ENCODE measurements around the gene TSPAN32. TPM values are rescaled to one million over a fixed set of nuclear protein-coding genes. Genes with fewer than 3 reads are reported as not detected.

TSPAN32 gene
- total and polyA plus RNA-seq, 5 donors from 2014 or later, result 13.8 to 60.7 (median 43.0) TPM

DNA sequence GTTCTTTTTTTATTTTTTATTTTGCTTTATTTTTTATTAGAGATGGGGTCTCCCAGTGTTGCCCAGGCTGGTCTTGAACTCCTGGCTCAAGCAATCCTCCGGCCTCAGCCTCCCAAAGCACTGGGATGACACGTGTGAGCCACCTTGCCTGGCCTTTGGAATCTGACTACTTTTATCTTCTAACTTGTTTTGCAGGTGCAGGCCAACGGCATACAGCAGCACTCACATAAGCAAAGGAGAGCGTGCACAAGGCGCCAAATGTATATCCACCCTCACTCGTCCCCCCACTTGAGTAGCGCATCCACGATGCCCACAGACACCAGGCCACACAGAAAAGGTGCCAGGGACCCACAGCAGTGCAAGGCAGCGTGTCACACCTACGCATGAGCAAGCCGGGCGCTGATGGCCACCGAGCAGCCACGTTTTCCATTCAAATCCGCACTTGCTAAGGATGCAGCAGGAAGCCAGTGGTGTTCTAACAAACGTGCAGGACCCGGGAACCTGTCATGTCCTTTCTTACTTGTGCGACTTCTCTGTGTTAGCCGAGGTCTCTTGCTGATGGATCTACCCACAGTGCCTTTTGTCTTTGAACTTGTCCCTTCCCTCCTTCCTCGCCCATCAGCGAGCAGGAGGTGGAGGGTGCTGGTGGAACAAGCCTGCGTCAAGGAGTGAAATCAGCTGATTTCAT lies 37.3 kb upstream of the TSPAN32 start:
- Mint-ChIP-seq H3K36me3 (no peaks in the 10 kb centered on the region), H3K4me3 (no peak overlapping the region), H3K27ac (peak overlapping the region in 1 of 3 donors; percentile 12), H3K27me3 (peaks cover 13% of the 10 kb centered on the region), H3K4me1 (peaks cover 0 to 26% (median 14%) of the 10 kb centered on the region in 4 donors), H3K9me3 (no peaks in the 10 kb centered on the region)
- no peaks in the 10 kb centered on the region for H3K36me3 ChIP-seq (ENCODE audit: control insufficient read depth, insufficient read depth, low read length)
- H3K27me3 ChIP-seq (ENCODE audit: control insufficient read depth, insufficient read depth, low read length), result no peaks in the 10 kb centered on the region
- peaks cover 24% of the 10 kb centered on the region for H3K4me1 ChIP-seq (ENCODE audit: control insufficient read depth, insufficient read depth, low read length, poor library complexity, severe bottlenecking)
- H3K27ac ChIP-seq (ENCODE audit: insufficient read depth, low read length, poor library complexity, severe bottlenecking), result no peak overlapping the region
- no peak overlapping the region for H3K4me3 ChIP-seq (ENCODE audit: low read depth, low read length)
- DNase-seq (no peak), ATAC-seq (ENCODE audit: low read depth in 2 of 2) (no peak)
- no peaks in the 10 kb centered on the region for H3K9me3 ChIP-seq (ENCODE audit: control insufficient read depth in 2 of 2, low read length in 2 of 2)

- DNase-seq, result peak in 1 of 3 donors; percentile 44
- H3K27ac Mint-ChIP-seq, result peak overlapping the region in 1 of 3 donors; percentile 82
Measured at GRCh38 chr11:2265396-2265795, 36.4 kb upstream of the TSPAN32 start.

GRCh38 chr11:2265854-2266585 lies 35.8 kb upstream of the TSPAN32 start:
- no peak overlapping the region for H3K27ac ChIP-seq (ENCODE audit: insufficient read depth, low read length, poor library complexity, severe bottlenecking)
- H3K36me3 ChIP-seq (ENCODE audit: control insufficient read depth, insufficient read depth, low read length), result no peaks in the 10 kb centered on the region
- H3K4me1 ChIP-seq (ENCODE audit: control insufficient read depth, insufficient read depth, low read length, poor library complexity, severe bottlenecking), result peaks cover 40% of the 10 kb centered on the region
- Mint-ChIP-seq H3K36me3 (no peaks in the 10 kb centered on the region), H3K9me3 (no peaks in the 10 kb centered on the region), H3K27ac (peak overlapping the region in 2 of 3 donors; percentile 55 to 82), H3K4me3 (peak overlapping the region; percentile 46 to 81 (median 74)), H3K4me1 (peaks cover 0 to 29% (median 14%) of the 10 kb centered on the region in 4 donors), H3K27me3 (peaks cover 13% of the 10 kb centered on the region)
- DNase-seq (no peak), ATAC-seq (ENCODE audit: low read depth in 2 of 2) (no peak)
- no peaks in the 10 kb centered on the region for H3K27me3 ChIP-seq (ENCODE audit: control insufficient read depth, insufficient read depth, low read length)
- peak overlapping the region; percentile 8 for H3K4me3 ChIP-seq (ENCODE audit: low read depth, low read length)
- H3K9me3 ChIP-seq (ENCODE audit: control insufficient read depth in 2 of 2, low read length in 2 of 2), result no peaks in the 10 kb centered on the region

More at GRCh38 chr11:2265396-2265795, 36.4 kb upstream of the TSPAN32 start:
- no peak overlapping the region for H3K27ac ChIP-seq (ENCODE audit: insufficient read depth, low read length, poor library complexity, severe bottlenecking)
- peak overlapping the region; percentile 46 to 81 (median 74) for H3K4me3 Mint-ChIP-seq
- H3K36me3 Mint-ChIP-seq, result no peaks in the 10 kb centered on the region
- H3K9me3 Mint-ChIP-seq, result no peaks in the 10 kb centered on the region
- no peaks in the 10 kb centered on the region for H3K36me3 ChIP-seq (ENCODE audit: control insufficient read depth, insufficient read depth, low read length)
- no peaks in the 10 kb centered on the region for H3K27me3 ChIP-seq (ENCODE audit: control insufficient read depth, insufficient read depth, low read length)
- H3K4me3 ChIP-seq (ENCODE audit: low read depth, low read length), result peak overlapping the region; percentile 8
- H3K27me3 Mint-ChIP-seq, result peaks cover 13% of the 10 kb centered on the region
- ATAC-seq (ENCODE audit: low read depth in 2 of 2), result peak; percentile 11 to 46
- no peaks in the 10 kb centered on the region for H3K9me3 ChIP-seq (ENCODE audit: control insufficient read depth in 2 of 2, low read length in 2 of 2)
- H3K4me1 ChIP-seq (ENCODE audit: control insufficient read depth, insufficient read depth, low read length, poor library complexity, severe bottlenecking), result peaks cover 33% of the 10 kb centered on the region
- H3K4me1 Mint-ChIP-seq, result peaks cover 0 to 27% (median 14%) of the 10 kb centered on the region in 4 donors

DNA sequence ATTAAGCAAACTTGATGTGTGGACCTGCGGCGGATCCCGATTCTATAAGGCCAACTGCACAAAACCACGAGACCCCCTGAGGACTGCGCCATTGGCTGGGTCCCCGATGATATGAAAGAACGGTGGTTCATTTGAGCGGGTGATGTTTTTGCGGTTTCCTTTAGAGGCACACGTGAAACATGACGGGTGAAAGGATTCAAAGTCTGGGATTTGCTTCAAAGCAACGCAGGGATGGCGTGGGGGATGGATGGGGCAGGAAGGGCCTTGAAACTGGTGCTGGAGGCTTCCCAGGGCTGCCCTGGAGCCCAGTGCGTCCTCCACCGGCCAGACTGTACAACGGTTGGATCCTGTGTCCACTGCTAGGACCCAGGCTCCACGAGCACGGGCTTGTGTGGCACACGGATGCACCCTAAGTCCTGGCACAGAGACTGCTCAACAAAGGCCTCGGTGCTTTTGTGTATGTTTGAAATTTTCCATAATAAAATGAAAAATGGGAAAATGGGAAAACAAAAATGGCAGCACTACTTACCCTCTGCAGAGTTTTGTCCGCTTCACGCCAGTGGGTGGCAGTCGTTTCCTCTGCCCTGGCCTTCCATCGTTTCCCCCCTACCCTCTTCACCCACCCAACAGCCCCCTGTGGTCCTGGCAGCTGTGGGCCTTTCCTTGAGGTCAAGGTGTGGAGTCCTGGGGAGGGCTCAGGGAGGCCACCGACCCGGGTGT lies 35.1 kb upstream of the TSPAN32 start:
- Histone ChIP-seq H3K4me3 (ENCODE audit: low read depth, low read length) (no peak overlapping the region), H3K27me3 (ENCODE audit: control insufficient read depth, insufficient read depth, low read length) (no peaks in the 10 kb centered on the region), H3K9me3 (ENCODE audit: control insufficient read depth in 2 of 2, low read length in 2 of 2) (no peaks in the 10 kb centered on the region), H3K36me3 (ENCODE audit: control insufficient read depth, insufficient read depth, low read length) (no peaks in the 10 kb centered on the region), H3K27ac (ENCODE audit: insufficient read depth, low read length, poor library complexity, severe bottlenecking) (no peak overlapping the region), H3K4me1 (ENCODE audit: control insufficient read depth, insufficient read depth, low read length, poor library complexity, severe bottlenecking) (peaks cover 41% of the 10 kb centered on the region)
- H3K9me3 Mint-ChIP-seq, result no peaks in the 10 kb centered on the region
- H3K27me3 Mint-ChIP-seq, result peaks cover 18% of the 10 kb centered on the region
- DNase-seq (no peak), ATAC-seq (ENCODE audit: low read depth in 2 of 2) (no peak)
- H3K27ac Mint-ChIP-seq, result no peak overlapping the region
- peak overlapping the region; percentile 2 to 76 (median 50) for H3K4me3 Mint-ChIP-seq
- H3K4me1 Mint-ChIP-seq, result peaks cover 0 to 33% (median 14%) of the 10 kb centered on the region in 4 donors
- H3K36me3 Mint-ChIP-seq, result no peaks in the 10 kb centered on the region

DNA sequence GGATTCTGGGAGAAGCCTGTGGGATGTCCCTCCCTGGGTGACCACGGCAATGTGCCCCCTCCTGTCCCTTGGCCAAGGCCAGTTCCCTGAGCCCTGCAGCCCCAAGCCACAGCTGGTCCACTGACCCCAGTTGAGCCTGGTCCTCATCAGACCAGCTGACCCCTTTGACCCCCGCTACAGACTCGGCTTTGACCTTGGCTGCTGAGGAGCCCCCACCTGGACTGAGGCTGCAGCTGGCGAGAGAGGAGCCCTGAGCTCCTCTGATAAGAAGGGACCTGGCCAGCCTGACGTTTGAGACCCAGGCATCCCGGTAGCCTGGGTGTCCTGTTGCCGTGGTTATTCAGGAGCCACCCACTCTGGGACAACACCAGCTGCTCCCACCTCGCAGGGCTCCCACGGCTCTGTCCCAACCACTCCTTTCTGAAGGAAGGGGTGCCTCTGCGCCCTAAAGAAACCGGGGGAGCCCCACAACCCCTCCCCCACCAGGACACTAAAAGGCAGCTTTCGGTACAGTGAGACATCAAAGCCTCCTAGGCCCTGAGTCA lies 34.4 kb upstream of the TSPAN32 start:
- H3K9me3 ChIP-seq (ENCODE audit: control insufficient read depth in 2 of 2, low read length in 2 of 2), result no peaks in the 10 kb centered on the region
- Mint-ChIP-seq H3K36me3 (no peaks in the 10 kb centered on the region), H3K27me3 (peaks cover 21% of the 10 kb centered on the region), H3K4me3 (no peak overlapping the region), H3K9me3 (no peaks in the 10 kb centered on the region), H3K27ac (no peak overlapping the region), H3K4me1 (peaks cover 0 to 35% (median 14%) of the 10 kb centered on the region in 4 donors)
- ATAC-seq (ENCODE audit: low read depth in 2 of 2), result no peak
- DNase-seq, result no peak
- H3K4me3 ChIP-seq (ENCODE audit: low read depth, low read length), result no peak overlapping the region
- peaks cover 41% of the 10 kb centered on the region for H3K4me1 ChIP-seq (ENCODE audit: control insufficient read depth, insufficient read depth, low read length, poor library complexity, severe bottlenecking)
- no peaks in the 10 kb centered on the region for H3K27me3 ChIP-seq (ENCODE audit: control insufficient read depth, insufficient read depth, low read length)
- H3K36me3 ChIP-seq (ENCODE audit: control insufficient read depth, insufficient read depth, low read length), result no peaks in the 10 kb centered on the region
- no peak overlapping the region for H3K27ac ChIP-seq (ENCODE audit: insufficient read depth, low read length, poor library complexity, severe bottlenecking)

GRCh38 chr11:2267851-2268728 lies 33.7 kb upstream of the TSPAN32 start:
- Histone ChIP-seq H3K4me1 (ENCODE audit: control insufficient read depth, insufficient read depth, low read length, poor library complexity, severe bottlenecking) (peaks cover 41% of the 10 kb centered on the region), H3K4me3 (ENCODE audit: low read depth, low read length) (no peak overlapping the region), H3K9me3 (ENCODE audit: control insufficient read depth in 2 of 2, low read length in 2 of 2) (no peaks in the 10 kb centered on the region), H3K27ac (ENCODE audit: insufficient read depth, low read length, poor library complexity, severe bottlenecking) (no peak overlapping the region), H3K36me3 (ENCODE audit: control insufficient read depth, insufficient read depth, low read length) (no peaks in the 10 kb centered on the region), H3K27me3 (ENCODE audit: control insufficient read depth, insufficient read depth, low read length) (no peaks in the 10 kb centered on the region)
- no peak overlapping the region for H3K27ac Mint-ChIP-seq
- no peaks in the 10 kb centered on the region for H3K9me3 Mint-ChIP-seq
- no peak for DNase-seq
- peak overlapping the region; percentile 38 to 72 (median 62) for H3K4me3 Mint-ChIP-seq
- no peak for ATAC-seq (ENCODE audit: low read depth in 2 of 2)
- peaks cover 0 to 37% (median 14%) of the 10 kb centered on the region in 4 donors for H3K4me1 Mint-ChIP-seq
- no peaks in the 10 kb centered on the region for H3K36me3 Mint-ChIP-seq
- H3K27me3 Mint-ChIP-seq, result peaks cover 28% of the 10 kb centered on the region

Measured in CD4-positive, CD25-positive, alpha-beta regulatory T cell (primary cell).